ENCODE data around the gene ZNF205.
"Not testable (repeated sequence)": the region's sequence is repeated elsewhere in the genome, so short reads cannot be mapped to it uniquely, and the experiment has no call there.

ZNF205 gene

GRCh38 chr16:3152277-3152990 lies 40.0 kb downstream of the ZNF205 start:
- peaks cover 10% of the 10 kb centered on the region for H3K27me3 Mint-ChIP-seq
- H3K36me3 Mint-ChIP-seq (ENCODE audit: low read depth): peaks cover 5% of the 10 kb centered on the region
- peak overlapping the region; percentile 80 for H3K4me3 Mint-ChIP-seq
- H3K4me1 Mint-ChIP-seq (ENCODE audit: low read depth): peaks cover 36% of the 10 kb centered on the region
- H3K9me3 Mint-ChIP-seq: no peaks in the 10 kb centered on the region
- H3K27ac Mint-ChIP-seq: peak overlapping the region; percentile 91

DNA sequence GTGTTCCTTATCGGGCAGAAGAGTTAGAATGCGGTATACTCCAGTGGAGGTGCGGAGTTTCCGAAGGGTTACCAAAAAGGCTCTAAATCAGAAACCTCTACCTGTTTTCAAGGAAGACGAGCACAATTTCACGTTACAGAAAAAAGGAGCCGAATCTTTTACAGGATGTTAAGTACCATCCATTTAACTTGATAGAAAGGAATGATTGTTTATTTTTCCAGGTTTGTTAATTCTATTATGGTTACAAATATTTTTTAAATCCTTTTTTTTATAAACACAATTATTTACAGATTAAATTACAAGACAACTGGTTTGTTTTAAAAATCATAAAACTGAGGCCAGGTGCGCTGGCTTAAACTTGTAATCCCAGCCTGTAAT lies 40.6 kb downstream of the ZNF205 start:
- Mint-ChIP-seq H3K27ac (peak overlapping the region; percentile 91), H3K4me3 (peak overlapping the region; percentile 80), H3K27me3 (peaks cover 15% of the 10 kb centered on the region), H3K4me1 (ENCODE audit: low read depth) (peaks cover 42% of the 10 kb centered on the region), H3K36me3 (ENCODE audit: low read depth) (peaks cover 5% of the 10 kb centered on the region), H3K9me3 (no peaks in the 10 kb centered on the region)

DNA sequence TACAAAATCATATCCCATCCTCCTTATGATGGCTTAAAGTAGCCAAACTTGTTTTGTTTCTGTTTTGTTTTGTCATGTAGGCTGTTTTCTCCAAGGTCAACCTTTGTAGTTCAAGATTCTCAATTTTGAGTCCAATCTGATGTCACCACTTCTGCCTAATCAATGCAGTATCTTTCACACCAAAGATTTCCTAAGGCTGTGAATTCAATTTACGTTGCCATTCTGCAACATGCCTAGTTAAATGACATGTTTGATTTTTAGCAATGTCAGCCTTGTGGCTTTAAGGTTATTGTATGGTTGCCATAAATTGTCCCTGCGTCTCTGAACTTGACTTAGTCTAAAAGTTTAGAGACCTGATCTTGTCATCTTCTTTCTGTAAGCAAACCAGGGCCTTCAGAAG lies 42.8 kb downstream of the ZNF205 start:
- H3K4me1 Mint-ChIP-seq (ENCODE audit: low read depth): peaks cover 49% of the 10 kb centered on the region
- no peaks in the 10 kb centered on the region for H3K9me3 Mint-ChIP-seq
- H3K27ac Mint-ChIP-seq: no peak overlapping the region
- H3K27me3 Mint-ChIP-seq: peaks cover 15% of the 10 kb centered on the region
- peaks cover 5% of the 10 kb centered on the region for H3K36me3 Mint-ChIP-seq (ENCODE audit: low read depth)
- no peak overlapping the region for H3K4me3 Mint-ChIP-seq

DNA sequence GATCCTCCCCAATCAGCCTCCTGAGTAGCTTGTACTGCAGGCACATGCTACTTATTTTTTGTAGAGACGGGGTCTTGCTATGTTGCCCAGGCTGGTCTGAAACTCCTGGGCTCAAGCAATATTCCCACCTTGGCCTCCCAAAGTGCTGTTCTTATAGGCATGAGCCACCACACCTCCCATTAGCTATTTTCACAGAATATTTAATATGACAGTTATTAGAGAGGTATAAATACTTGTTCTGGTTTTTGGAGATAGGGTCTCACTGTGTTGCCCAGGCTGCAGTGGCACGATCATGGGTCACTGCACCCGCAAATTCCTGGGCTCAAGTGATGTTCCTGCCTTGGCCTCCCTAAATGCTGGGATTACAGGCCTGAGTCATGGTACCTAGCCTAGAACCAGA lies 43.6 kb downstream of the ZNF205 start:
- H3K4me3 Mint-ChIP-seq: no peak overlapping the region
- H3K27me3 Mint-ChIP-seq: peaks cover 15% of the 10 kb centered on the region
- peaks cover 46% of the 10 kb centered on the region for H3K4me1 Mint-ChIP-seq (ENCODE audit: low read depth)
- H3K36me3 Mint-ChIP-seq (ENCODE audit: low read depth): peaks cover 5% of the 10 kb centered on the region
- no peaks in the 10 kb centered on the region for H3K9me3 Mint-ChIP-seq
- H3K27ac Mint-ChIP-seq: no peak overlapping the region

GRCh38 chr16:3157229-3158025 lies 45.0 kb downstream of the ZNF205 start:
- peaks cover 37% of the 10 kb centered on the region for H3K4me1 Mint-ChIP-seq (ENCODE audit: low read depth)
- H3K36me3 Mint-ChIP-seq (ENCODE audit: low read depth): peaks cover 4% of the 10 kb centered on the region
- H3K4me3 Mint-ChIP-seq: peak overlapping the region; percentile 90
- peak overlapping the region; percentile 59 for H3K27ac Mint-ChIP-seq
- peaks cover 15% of the 10 kb centered on the region for H3K27me3 Mint-ChIP-seq
- no peaks in the 10 kb centered on the region for H3K9me3 Mint-ChIP-seq

DNA sequence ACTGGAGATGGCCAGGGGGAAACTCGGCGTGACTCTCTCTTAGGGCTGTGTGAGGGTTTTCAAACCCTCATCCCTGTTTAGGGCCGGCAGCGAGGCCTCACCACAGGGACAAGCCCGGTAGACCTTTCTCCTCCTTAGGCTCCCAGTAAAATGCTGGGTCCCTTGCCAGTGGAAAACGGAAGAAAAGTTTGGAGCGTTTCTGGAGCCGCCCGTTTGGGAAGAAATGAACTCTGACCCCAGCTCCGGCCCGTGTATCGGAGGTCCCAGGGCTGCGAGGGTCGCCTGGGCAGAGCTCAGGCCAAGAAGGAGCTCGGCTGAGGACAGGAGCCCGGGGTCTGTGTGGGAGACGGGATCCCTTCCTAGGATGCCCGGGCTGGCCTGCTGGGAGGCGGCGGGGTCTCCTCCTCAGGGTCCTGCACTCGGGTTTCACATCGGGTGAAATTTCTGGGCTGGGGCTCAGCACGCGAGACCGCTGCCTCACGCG lies 45.7 kb downstream of the ZNF205 start:
- Mint-ChIP-seq H3K27me3 (peaks cover 11% of the 10 kb centered on the region), H3K27ac (peak overlapping the region; percentile 59), H3K9me3 (no peaks in the 10 kb centered on the region), H3K4me3 (peak overlapping the region; percentile 90), H3K36me3 (ENCODE audit: low read depth) (no peaks in the 10 kb centered on the region), H3K4me1 (ENCODE audit: low read depth) (peaks cover 32% of the 10 kb centered on the region)

GRCh38 chr16:3158510-3159314 lies 46.3 kb downstream of the ZNF205 start:
- Mint-ChIP-seq H3K4me3 (peak overlapping the region; percentile 90), H3K4me1 (ENCODE audit: low read depth) (peaks cover 34% of the 10 kb centered on the region), H3K36me3 (ENCODE audit: low read depth) (no peaks in the 10 kb centered on the region), H3K27me3 (peaks cover 11% of the 10 kb centered on the region), H3K9me3 (no peaks in the 10 kb centered on the region), H3K27ac (peak overlapping the region; percentile 89)

DNA sequence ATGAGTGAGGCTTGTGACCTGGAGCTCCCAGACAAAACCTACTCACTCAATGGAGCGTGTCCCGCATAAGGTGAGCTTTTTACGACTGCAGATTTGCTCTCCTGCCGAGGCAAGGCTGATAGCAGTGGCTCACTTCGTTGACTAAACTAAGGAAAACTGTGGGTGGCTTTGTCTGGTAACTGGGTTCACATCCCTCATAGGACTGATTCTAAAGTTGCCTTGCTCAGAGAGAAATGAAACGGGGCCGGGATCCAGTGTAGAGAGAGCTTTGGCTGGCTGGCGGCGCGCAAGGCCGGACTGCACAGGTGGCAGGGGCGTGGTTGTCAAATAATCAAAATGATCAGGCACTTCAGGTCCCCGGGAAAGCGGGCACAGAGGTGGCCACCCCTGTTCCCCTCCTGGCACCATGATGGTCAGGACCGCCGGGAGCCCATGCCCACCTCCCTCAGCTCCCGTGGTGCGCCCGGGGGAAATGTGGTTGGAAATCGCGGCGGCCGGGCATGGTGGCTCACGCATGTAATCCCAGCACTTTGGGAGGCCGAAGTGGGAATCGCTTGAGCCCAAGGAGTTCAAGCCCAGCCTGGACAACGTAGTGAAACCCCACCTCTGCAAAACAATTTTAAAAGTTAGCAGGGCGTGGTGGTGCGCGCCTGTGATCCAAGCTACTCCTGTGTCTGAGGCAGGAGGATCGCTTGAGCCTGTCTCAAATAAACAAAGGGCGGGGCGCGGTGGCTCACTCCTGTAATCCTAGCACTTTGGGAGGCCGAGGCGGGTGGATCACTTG lies 49.0 kb downstream of the ZNF205 start:
- Mint-ChIP-seq H3K4me1 (ENCODE audit: low read depth) (peaks cover 44% of the 10 kb centered on the region), H3K36me3 (ENCODE audit: low read depth) (no peaks in the 10 kb centered on the region), H3K4me3 (peak overlapping the region; percentile 37), H3K27ac (no peak overlapping the region), H3K27me3 (peaks cover 11% of the 10 kb centered on the region), H3K9me3 (no peaks in the 10 kb centered on the region)

DNA sequence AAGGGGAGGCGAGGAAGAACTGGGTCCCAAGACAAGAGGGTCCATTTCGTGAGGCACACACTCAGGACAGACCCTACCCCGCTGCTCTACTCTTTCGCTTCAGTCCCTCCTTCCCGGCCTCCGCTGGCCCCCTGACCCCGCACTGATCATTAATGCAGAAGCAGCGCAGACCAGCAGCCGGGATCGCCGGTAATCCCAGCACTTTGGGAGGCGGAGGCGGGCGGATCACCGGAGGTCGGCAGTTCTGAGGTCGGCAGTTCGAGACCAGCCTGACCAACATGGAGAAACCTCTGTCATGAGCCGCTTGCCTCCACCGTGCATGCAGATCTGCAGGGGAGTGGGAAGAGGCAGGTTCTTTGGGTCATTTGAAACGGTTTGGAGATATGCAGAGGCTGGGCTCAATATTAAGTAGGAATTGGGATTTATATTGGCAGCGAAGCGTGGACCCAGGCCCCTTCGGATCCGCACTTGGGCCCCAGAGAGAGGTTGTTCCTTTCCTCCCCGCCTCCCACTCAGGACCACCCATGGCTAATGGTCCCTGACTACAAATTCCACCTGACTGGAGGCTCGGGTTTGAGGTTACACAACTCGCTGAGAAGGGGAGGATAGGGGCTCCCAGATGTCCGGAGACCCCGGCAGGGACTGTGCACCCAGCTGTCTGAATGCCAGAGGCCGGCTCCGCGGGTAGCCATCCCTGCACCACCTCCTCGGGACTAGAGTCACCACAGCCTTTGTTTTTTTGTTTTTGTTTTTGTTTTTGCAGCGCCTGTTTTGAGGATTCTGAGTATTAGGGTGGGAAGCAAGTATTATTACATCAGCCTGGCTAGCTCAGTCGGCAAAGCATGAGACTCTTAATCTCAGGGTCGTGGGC lies 52.0 kb downstream of the ZNF205 start:
- peaks cover 9% of the 10 kb centered on the region for H3K27me3 Mint-ChIP-seq

DNA sequence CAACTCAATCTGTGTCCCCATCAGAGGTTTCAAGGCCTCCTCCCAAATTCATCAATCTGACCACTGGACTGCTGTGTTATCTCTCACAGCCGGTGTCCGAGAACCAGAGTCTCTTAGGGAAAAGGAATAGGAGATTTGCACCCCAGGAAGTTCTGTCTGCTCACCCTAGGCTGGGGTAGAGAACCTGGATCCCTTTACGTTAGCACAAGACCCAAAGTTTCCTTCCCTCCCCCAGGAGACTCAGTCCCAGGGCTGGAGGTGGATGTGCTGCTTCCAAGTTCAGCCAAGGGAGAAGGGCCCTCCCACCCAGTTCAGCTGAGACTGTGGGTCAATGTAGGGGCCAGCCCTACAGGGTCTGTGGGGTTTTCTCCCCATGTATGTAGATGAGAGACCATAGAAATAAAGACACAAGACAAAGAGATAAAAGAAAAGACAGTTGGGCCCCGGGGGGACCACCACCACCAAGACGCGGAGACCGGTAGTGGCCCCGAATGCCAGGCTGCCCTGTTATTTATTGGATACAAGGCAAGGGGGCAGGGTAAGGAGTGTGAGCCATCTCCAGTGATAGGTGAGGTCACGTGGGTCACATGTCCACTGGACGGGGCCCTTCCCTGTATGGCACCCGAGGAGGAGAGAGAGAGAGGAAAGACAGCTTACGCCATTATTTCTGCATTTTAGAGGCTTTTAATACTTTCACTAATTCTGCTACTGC lies 52.9 kb downstream of the ZNF205 start:
- peaks cover 14% of the 10 kb centered on the region for H3K27me3 Mint-ChIP-seq
- H3K4me3 Mint-ChIP-seq: peak overlapping the region; percentile 27
- H3K9me3 Mint-ChIP-seq: no peaks in the 10 kb centered on the region
- H3K4me1 Mint-ChIP-seq (ENCODE audit: low read depth): peaks cover 16% of the 10 kb centered on the region
- H3K27ac Mint-ChIP-seq: peak overlapping the region; percentile 4
- no peaks in the 10 kb centered on the region for H3K36me3 Mint-ChIP-seq (ENCODE audit: low read depth)

More for the DNA sequence above, 52.0 kb downstream of the ZNF205 start:
- Mint-ChIP-seq H3K4me3 (no peak overlapping the region), H3K27ac (no peak overlapping the region), H3K9me3 (no peaks in the 10 kb centered on the region), H3K4me1 (ENCODE audit: low read depth) (peaks cover 24% of the 10 kb centered on the region), H3K36me3 (ENCODE audit: low read depth) (no peaks in the 10 kb centered on the region)

DNA sequence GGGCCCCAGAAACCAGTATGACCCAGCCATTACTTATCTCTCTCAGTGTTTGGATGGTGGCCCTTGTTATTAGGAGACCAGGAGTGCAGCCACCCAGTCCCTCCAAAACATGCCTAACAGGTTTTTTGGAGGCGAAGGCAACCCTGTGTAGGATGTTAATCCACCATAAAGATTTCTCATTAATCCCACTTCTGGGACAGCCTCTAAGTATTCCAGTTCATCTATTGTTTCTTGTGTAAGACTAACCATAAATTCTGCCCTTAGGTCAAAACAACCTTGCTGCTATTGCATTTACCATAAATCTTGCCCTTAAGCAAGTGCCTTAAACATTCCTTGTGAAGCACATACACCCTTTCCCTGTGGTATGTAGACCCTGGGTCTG lies 54.1 kb downstream of the ZNF205 start:
- H3K4me1 Mint-ChIP-seq (ENCODE audit: low read depth): peaks cover 25% of the 10 kb centered on the region
- H3K4me3 Mint-ChIP-seq: no peak overlapping the region
- no peak overlapping the region for H3K27ac Mint-ChIP-seq
- no peaks in the 10 kb centered on the region for H3K9me3 Mint-ChIP-seq
- H3K36me3 Mint-ChIP-seq (ENCODE audit: low read depth): no peaks in the 10 kb centered on the region
- H3K27me3 Mint-ChIP-seq: peaks cover 21% of the 10 kb centered on the region

DNA sequence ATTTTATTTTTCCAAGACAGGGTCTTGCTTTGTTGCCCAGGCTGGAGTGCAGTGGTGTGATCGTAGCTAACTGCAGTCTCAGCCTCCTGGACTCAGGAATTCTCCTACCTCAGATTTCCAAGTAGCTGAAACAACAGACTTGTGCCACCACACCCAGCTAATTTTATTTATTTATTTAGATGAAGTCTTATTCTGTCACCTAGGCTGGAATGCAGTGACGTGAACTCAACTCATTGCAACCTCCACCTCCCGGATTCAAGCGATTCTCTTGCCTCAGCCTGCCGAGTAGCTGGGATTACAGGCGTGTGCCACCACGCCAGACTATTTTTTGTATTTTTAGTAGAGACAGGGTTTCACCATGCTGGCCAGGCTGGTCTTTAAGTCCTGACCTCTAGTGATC lies 56.3 kb downstream of the ZNF205 start:
- not testable (repeated sequence) for H3K4me3 Mint-ChIP-seq; H3K27ac Mint-ChIP-seq; H3K9me3 Mint-ChIP-seq; H3K36me3 Mint-ChIP-seq (ENCODE audit: low read depth)
- peaks cover 31% of the 10 kb centered on the region for H3K27me3 Mint-ChIP-seq
- H3K4me1 Mint-ChIP-seq (ENCODE audit: low read depth): peaks cover 39% of the 10 kb centered on the region
